Muscle of arm (tissue), 12 donors: Measurements from ENCODE around the gene STX18. TPM values are rescaled to one million over a fixed set of nuclear protein-coding genes. Genes with fewer than 3 reads are reported as not detected.
"Not testable (repeated sequence)": the region's sequence is repeated elsewhere in the genome, so short reads cannot be mapped to it uniquely, and the experiment has no call there.

Experiments used
- DNase-seq: peaks from one replicate; pipeline ENCODE4 v3.0.0-alpha.2; 2013
- polyA plus RNA-seq, 12 donors: library from polyadenylated mRNA; unstranded; fragments of 120-200 nt; gene quantifications; one replicate each; pipeline ENCODE4 v1.2.1, GENCODE V29; 2013; ENCODE audit not compliant: insufficient read length in 12 of 12

STX18 gene
- polyA plus RNA-seq, 12 donors = 25.3 to 54.9 (median 32.5) TPM; not detected in 1

DNA sequence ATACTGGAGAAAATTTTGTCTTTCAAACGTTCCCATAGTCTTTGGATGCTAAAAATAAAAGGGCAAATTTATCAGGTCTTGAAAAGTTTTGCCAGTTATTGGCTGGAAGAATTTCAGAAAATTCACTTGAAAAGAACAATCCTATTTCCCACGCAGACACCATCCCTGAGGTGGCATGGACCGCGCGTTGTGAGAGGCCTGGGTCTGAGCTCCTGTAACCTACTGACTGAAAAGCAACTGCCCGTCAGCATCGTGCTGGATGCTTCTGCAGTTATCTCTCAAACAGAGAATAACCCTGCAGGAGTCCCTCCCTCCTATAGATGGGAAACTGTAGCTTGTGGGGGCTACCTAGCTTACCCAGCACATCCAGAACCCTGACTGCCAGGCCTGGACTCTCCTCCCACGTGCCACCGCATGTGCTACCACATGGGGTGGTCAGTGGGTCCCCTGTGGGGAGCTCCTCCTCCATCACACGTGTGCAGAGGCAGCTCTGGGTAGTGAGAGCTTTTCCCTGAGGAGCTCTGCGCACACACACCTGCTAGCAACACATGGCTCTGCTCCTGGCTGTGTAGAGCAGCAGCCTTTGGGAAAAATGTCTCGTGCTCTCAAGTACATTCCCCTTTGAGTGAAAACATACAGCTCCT is 118.9 kb downstream of the STX18 start:
- DNase-seq = no peak

GRCh38 chr4:4422117-4422516 is 119.7 kb downstream of the STX18 start:
- not testable (repeated sequence) for DNase-seq

GRCh38 chr4:4421356-4421755 is 120.5 kb downstream of the STX18 start:
- no peak for DNase-seq

DNA sequence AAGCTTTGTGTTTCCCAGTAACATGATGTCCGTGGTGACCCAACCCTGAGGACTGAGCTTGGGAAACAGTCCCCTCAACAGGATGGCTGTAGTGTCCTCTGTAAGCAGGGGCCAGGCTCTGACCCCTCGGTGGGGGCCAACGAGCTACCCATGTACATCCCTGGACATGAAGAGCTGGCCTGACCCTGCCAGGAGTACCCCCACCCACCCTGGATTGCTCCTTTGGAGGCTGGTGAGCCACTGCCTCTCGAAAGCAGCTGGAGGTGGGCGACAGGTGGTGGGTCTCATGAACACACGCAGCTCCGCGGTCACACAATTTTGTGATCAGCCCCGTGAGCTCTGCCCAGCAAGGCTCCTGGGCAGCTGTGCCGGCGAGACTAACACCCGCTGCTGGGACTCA is 121.4 kb downstream of the STX18 start:
- no peak for DNase-seq

GRCh38 chr4:4419896-4420295 is 122.0 kb downstream of the STX18 start:
- DNase-seq = no peak

GRCh38 chr4:4418676-4419390 is 123.0 kb downstream of the STX18 start:
- DNase-seq = no peak

DNA sequence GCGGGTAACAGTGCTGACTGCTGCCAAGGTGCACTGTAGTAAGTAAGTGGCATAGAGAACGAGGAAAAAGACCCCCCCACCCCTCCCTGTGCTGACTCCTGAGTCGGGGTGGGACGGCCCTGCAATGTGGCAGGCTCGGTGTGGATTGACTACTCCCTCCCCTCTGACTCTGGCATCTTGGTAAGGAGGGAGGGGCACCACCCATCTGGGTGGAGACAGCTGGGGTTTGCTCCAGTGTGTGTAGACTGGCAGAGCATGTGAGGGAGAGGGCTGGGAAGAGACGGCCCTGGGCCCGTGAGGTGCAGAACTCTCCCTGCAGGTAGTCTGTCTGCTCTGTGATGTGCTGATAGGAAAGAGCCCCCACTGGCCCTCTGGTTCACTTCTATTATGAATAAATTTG is 124.0 kb downstream of the STX18 start:
- DNase-seq = no peak

DNA sequence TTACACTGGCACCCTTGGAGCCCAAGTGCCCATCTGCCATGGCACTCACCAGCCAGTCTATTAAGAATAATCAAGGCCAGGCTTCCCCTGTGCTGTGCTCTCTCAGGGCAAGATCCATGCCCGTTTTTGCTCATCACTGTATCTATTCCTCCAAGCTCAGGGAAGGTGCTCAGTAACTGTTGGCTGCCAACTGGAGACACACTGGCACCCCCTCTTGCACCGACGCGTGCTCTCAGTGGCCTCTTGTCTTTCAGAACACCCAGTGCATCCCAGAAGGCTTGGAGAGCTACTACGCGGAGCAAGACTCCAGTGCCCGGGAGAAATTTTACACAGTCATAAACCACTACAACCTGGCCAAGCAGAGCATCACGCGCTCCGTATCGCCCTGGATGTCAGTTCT is 124.9 kb downstream of the STX18 start:
- no peak for DNase-seq

DNA sequence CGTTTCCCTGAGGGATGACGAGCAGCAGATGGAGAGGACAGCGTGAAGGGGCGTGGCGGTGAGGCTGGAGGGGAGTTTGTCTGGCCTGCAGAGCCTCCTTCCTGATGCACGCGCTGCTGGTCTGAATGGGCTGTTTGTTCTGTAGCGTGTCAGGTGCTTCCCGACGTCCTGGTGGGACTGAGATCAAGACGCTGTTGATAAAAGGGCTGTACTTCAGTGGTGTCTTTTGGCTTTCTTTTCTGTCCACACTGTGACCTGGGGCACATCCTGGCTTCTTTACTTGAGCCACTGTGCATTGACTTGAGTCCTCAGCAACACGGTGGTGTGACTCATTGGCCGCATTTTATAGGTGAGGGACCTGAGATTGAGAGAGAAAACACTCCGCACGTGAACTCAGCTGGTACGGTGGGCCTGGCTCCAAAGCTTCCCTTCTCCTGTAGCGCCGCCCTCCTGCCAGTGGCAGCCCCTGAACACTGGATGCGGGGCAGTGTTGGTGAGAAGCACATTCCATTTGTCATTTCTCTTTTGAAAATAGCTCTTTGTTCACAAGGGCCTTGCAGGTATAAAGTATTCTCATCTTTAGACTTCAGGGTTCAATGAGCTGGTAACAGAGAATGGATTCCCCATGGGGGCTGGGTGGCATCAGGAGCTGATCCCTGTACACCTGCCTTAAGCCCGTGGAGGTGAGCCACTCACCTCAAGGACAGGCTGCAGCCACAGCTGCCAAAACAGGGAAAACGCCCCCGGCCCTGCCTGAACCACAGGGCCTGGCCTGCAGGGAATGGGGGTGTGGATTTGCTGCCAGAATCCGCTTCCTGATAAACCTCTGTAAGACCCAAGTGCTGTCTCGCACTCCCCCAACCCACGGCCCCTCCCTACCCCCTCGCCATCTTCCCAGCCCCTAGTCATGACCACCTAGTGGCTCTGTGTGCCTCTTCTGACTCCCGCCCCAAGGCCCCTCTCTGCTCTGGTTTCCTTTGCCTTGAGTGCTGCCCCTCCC is 125.7 kb downstream of the STX18 start:
- DNase-seq = no peak

DNA sequence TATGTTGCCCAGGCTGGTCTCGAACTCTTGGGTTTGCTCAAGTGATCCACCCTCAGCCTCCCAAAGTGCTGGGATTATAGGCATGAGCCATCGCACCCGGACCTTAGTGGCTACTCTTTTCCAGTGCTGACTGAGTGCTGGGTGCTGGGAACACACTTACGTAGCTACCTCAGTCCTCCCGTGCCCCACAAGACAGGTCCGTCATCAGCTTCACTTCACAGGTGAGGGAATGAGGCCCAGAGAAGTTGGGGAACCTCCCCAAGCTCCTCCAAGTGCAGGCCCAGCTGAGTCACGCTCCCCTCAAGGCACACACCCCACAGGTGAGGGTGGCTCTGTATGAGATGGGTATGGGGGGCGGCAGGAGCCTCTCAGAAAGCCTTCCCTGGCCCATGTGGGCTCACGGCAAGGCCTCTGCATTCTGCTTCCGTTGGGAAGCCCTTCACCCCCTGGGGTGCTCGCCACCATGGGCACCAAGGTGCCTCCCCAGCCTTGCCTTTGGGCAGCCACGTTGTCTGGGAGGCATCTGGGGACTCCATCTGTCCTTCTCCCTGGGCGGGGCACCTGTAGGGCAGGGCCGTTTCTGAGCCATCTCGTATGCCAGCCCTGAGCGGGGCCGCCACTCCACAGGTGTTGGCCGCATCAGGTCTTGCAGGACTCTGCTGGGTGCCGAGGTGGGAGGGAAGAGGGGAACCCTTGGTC is 126.6 kb downstream of the STX18 start:
- no peak for DNase-seq

- no peak for DNase-seq
Observed at GRCh38 chr4:4413806-4414205, 128.0 kb downstream of the STX18 start.

DNA sequence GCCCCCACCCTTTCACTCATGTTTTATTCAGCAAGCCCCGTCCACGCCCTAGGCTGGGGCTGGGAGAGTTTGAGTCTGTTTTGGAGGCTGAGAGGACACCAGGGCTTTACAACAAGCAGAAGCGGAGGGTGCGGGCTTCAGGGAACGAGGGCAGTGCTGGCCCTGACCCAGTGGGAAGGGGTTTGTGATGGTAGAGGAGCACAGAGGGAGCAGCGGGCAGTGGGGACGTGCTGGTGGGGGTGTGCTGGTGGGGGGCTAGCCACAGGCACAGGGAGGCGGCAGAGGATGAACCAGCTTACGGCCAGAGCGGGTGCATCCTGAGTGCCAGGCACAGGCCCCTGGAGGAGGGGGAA is 128.5 kb downstream of the STX18 start:
- no peak for DNase-seq

DNA sequence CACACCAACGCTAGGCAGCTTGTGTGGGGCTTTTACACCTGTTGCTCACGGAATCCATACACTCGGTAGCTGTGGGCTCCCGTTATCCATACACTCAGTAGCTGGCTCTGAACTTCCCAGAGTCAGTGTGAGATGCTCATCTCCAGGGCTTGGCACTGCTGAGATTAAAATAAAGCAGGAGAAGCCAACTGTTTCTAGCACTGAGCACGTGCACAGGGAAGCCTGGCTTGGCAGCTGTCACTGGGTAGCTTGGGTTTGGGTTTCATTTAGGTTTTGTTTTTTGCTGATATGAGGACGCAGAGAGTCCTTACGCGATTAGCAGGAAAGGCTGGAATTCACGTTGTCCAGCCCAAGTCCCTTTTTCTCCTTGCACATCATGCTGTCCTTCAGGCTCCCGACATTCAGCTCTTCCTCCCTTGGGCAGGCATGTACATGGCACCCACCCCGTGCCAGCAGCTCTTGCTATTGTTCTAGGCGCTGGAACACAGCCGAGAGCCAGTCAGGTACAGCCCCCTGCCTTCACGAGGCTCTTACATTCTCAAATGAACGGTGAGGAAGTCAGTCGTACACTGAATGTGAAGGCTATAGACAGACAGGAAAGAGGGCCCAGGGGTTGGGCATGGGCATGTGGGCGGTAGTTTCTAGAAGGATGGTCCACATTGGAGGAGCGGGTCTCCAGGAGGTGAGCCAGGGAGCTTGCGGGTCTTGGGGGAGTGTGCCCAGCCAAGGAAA is 129.0 kb downstream of the STX18 start:
- no peak for DNase-seq

DNA sequence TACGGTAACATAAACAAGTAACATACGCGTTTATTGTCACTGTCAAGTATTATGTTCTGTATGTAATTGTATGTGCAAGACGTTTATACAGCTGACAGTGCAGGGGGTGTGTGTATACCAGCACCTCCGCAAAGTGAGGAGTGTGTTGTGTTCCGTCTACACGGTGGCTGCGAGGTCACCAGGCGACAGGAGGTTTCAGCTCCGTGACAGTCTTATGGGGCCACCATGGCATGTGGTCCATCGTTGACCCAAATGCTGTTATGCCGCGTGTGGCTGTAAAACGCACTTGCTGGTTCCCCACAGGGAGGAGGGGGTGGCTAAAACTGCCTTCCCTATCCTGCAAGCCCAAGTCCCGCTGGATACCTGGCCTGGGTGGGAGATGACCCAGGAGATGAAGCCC is 129.9 kb downstream of the STX18 start:
- DNase-seq = no peak

GRCh38 chr4:4410271-4410670 is 131.6 kb downstream of the STX18 start:
- no peak for DNase-seq

- no peak for DNase-seq
Observed at GRCh38 chr4:4409416-4410115, 132.3 kb downstream of the STX18 start.

- no peak for DNase-seq
Observed at GRCh38 chr4:4408576-4409335, 133.1 kb downstream of the STX18 start.

GRCh38 chr4:4408132-4408523 is 133.7 kb downstream of the STX18 start:
- DNase-seq = no peak

DNA sequence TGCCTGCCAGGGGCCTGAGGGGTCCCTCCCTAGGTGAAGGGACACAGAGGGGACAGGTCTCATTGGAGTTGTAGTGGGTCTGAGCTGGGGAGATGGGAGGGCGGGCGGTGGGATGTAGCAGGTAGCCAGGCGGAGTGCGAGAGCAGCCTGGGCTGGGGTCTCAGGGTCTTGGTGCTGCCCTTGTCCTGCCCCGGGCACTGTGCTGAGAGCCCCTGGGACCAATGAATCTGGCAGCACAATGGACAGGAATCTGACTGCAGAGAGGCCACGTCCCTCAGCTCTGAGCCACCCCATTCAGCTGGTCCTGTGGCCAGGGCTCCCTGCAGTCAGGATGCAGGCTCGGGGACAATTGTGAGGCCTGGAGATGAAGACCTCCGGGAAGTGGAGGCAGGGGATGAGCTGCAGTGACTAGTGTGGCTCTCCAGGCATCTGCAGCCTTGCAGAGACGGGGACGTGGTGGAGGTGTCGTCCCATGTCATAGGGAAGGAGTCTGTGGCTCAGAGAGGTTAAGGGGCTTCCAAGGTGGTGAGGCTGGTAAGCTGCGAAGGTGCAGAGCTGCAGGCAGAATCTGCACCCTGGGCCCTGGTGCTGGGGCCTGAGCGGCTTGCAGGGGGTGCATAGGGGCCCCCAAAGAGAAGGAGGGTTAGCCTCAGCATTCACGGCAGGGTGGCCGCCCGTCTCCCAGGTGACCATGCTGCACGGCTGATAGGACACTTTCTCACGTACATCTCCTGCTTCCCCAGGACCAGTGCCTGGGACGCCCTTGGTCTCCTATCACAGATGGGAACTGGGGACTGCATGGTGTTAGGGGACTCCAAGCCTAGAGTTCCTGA is 134.3 kb downstream of the STX18 start:
- DNase-seq = no peak
